Measurements from ENCODE around the gene WDR89. TPM values are rescaled to one million over a fixed set of nuclear protein-coding genes. Genes with fewer than 3 reads are reported as not detected.

The WDR89 gene
- total RNA-seq (1 to 10 TPM; 5.5 to 6.9 (median 6.1) TPM), polyA plus RNA-seq (1 to 10 TPM; 3.6 to 4.0 TPM)
- long read RNA-seq, donor 1, partial matches to known transcripts = 0 of 14 reads
- long read RNA-seq, donor 1, other reads (novel, unspliced or antisense) = 12 of 14 reads
- long read RNA-seq, donor 2, partial matches to known transcripts = 0 of 11 reads
- long read RNA-seq, donor 2, other reads (novel, unspliced or antisense) = 9 of 11 reads
- long read RNA-seq, donor 3, partial matches to known transcripts = 1 of 17 reads
- long read RNA-seq, donor 3, other reads (novel, unspliced or antisense) = 12 of 17 reads

- H3K4me1 ChIP-seq = peaks cover 0 to 25% (median 12%) of the 10 kb centered on the region in 9 donors
- H3K9me3 ChIP-seq = peaks cover 0 to 6% (median 0%) of the 10 kb centered on the region in 11 donors
- intact Hi-C loops (cut with DNase I) = loop anchor here in 5 of 10 donors (5.0 to 10.0 kb wide), 4 partner anchors 83 to 254 kb away; partner anchors contain the start of genes PPP2R5E (in 4 of the 5) and SGPP1 (in 3 of the 5)
- ATAC-seq (peak; percentile 97 to 99 (median 98)), DNase-seq (peak; percentile 93 to 97)
- peaks cover 0 to 6% (median 0%) of the 10 kb centered on the region in 9 donors for H3K36me3 ChIP-seq
- 0 to 1% methylated on average over 60 of the region's 60 CpGs for WGBS, 2 donors
- peak within 1 kb of the TSS; percentile 62 to 96 (median 90) for H3K27ac ChIP-seq
- TF ChIP-seq, protein P1, sequence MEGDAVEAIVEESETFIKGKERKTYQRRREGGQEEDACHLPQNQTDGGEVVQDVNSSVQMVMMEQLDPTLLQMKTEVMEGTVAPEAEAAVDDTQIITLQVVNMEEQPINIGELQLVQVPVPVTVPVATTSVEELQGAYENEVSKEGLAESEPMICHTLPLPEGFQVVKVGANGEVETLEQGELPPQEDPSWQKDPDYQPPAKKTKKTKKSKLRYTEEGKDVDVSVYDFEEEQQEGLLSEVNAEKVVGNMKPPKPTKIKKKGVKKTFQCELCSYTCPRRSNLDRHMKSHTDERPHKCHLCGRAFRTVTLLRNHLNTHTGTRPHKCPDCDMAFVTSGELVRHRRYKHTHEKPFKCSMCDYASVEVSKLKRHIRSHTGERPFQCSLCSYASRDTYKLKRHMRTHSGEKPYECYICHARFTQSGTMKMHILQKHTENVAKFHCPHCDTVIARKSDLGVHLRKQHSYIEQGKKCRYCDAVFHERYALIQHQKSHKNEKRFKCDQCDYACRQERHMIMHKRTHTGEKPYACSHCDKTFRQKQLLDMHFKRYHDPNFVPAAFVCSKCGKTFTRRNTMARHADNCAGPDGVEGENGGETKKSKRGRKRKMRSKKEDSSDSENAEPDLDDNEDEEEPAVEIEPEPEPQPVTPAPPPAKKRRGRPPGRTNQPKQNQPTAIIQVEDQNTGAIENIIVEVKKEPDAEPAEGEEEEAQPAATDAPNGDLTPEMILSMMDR (IDR thresholded peaks at IDR 0.05) = peak; percentile 49 to 76 (median 72)
- H3K27me3 ChIP-seq = no peaks in the 10 kb centered on the region
- H3K4me3 ChIP-seq = peak within 1 kb of the TSS; percentile 51 to 80 (median 68)
Measured at GRCh38 chr14:63641473-63642228, at the start of gene WDR89. TSS of gene WDR89 (minus strand) at chr14:63641871. CDS start at chr14:63599942, 41,929 bp downstream.

- ATAC-seq (no peak), DNase-seq (no peak)
- Histone ChIP-seq H3K4me3 (no peak overlapping the region), H3K27me3 (no peaks in the 10 kb centered on the region), H3K4me1 (no peaks in the 10 kb centered on the region), H3K27ac (no peak overlapping the region), H3K9me3 (no peaks in the 10 kb centered on the region), H3K36me3 (peaks cover 0 to 26% (median 0%) of the 10 kb centered on the region in 9 donors)
- intact Hi-C loops (cut with DNase I) = no loop called here
- TF ChIP-seq, protein P1 (IDR thresholded peaks at IDR 0.05) = no peak
- 86 to 91% methylated on average over 3 of the region's 3 CpGs for WGBS, 2 donors
Measured at GRCh38 chr14:63689132-63689531, 47.5 kb upstream of the WDR89 start.

DNA sequence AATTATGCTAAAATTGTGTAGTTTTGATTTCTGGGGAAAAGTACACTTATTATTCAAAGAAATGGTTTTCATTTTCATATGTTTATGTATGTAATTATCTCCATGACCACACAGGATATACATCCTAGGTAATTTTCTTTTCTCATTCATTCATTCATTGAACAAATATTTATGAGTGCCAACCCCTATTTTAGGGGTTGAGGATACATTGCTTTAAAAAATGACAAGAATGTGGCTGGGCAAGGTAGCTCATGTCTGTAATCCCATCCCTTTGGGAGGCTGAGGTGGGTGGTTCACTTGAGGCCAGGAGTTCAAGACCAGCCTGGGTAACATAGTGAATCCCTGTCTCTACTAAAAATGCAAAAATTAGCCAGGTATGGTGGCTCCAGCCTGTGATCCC is 45.3 kb upstream of the WDR89 start:
- Histone ChIP-seq H3K4me1 (no peaks in the 10 kb centered on the region), H3K9me3 (no peaks in the 10 kb centered on the region), H3K36me3 (peaks cover 0 to 26% (median 0%) of the 10 kb centered on the region in 9 donors), H3K27ac (no peak overlapping the region), H3K4me3 (no peak overlapping the region), H3K27me3 (no peaks in the 10 kb centered on the region)
- DNase-seq (no peak), ATAC-seq (no peak)
- TF ChIP-seq, protein P1 (IDR thresholded peaks at IDR 0.05) = no peak
- intact Hi-C loops (cut with DNase I) = no loop called here

DNA sequence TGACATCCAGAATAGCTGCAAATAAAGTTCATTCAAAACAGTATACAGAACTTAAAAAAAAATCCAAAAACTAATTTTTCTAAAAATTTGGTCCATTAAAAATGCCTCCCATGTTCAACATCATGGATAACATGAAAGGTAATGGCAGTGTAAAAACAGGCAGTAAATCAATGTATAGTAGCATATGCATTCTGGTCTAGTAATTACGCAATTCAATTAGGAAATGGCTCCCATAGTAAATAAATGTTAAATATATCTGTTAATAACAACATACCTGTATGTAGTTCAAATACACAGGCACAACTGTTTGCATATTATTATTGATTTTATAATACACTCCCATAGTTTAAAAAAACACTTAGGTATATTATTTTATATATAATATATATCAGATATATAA is 43.7 kb upstream of the WDR89 start:
- intact Hi-C loops (cut with DNase I) = no loop called here
- ATAC-seq (no peak), DNase-seq (no peak)
- Histone ChIP-seq H3K27ac (no peak overlapping the region), H3K4me1 (no peaks in the 10 kb centered on the region), H3K27me3 (no peaks in the 10 kb centered on the region), H3K4me3 (no peak overlapping the region), H3K36me3 (peaks cover 0 to 35% (median 0%) of the 10 kb centered on the region in 9 donors), H3K9me3 (no peaks in the 10 kb centered on the region)
- TF ChIP-seq, protein P1 (IDR thresholded peaks at IDR 0.05) = no peak
- 98 to 100% methylated on average over 1 of the region's 1 CpG for WGBS, 2 donors

All from heart right ventricle (tissue), 16 donors.